Omental fat pad (tissue), 4 donors: ENCODE results near the gene CLEC14A. TPM values are rescaled to one million over a fixed set of nuclear protein-coding genes. Genes with fewer than 3 reads are reported as not detected.

ENCODE experiments used
- ATAC-seq: fragments of 150-250 bp; one replicate; pipeline ENCODE4 v1.9.1; 2016; ENCODE audit warnings: mild to moderate bottlenecking, moderate library complexity; ENCODE audit not compliant: low FRiP score
- DNase-seq: peaks from one replicate; pipeline ENCODE4 v3.0.0-alpha.2; 2019; ENCODE audit warnings: low spot score
- total RNA-seq, 4 donors: library from RNA; depleted of rRNA; stranded (reverse); fragments of >200 nt; gene quantifications; one replicate each; pipeline ENCODE4 v1.1.0, GENCODE V29; 2016
- TF ChIP-seq, protein P1 (sequence below), 3 donors: fragments of 450-650 bp; IDR thresholded peaks; one replicate each; pipeline ENCODE4 v1.5.1; 2016 to 2017; ENCODE audit warnings: antibody characterized with exemption in 3 of 3, mild to moderate bottlenecking in 3 of 3, moderate library complexity in 2 of 3

The CLEC14A gene
- total RNA-seq, 4 donors from 2014 or later, result 10.4 to 125 (median 32.5) TPM

GRCh38 chr14:38286452-38286851, 30.6 kb upstream of the CLEC14A start:
- DNase-seq (no peak), ATAC-seq (peak; percentile 60)
- TF ChIP-seq, protein P1, sequence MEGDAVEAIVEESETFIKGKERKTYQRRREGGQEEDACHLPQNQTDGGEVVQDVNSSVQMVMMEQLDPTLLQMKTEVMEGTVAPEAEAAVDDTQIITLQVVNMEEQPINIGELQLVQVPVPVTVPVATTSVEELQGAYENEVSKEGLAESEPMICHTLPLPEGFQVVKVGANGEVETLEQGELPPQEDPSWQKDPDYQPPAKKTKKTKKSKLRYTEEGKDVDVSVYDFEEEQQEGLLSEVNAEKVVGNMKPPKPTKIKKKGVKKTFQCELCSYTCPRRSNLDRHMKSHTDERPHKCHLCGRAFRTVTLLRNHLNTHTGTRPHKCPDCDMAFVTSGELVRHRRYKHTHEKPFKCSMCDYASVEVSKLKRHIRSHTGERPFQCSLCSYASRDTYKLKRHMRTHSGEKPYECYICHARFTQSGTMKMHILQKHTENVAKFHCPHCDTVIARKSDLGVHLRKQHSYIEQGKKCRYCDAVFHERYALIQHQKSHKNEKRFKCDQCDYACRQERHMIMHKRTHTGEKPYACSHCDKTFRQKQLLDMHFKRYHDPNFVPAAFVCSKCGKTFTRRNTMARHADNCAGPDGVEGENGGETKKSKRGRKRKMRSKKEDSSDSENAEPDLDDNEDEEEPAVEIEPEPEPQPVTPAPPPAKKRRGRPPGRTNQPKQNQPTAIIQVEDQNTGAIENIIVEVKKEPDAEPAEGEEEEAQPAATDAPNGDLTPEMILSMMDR (IDR thresholded peaks at IDR 0.05), result no peak

DNA sequence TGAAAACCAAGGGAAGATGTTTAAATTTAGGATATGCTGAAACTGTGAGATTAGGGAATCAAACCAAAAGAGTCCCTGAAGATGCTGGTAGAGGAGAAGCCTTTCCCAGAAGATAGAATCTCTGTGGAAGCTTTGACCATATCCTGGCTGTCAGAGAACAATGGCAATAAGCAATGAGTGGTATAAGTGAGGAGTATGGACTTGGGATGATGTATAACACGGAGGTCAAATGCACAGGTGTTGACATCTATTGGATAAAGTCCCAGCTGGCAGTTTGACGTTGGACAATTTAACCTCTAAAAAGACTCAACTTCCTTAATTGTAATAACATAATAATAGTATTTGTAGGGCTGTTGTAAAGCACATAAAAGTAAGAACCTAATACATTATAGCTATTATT, 30.1 kb upstream of the CLEC14A start:
- TF ChIP-seq, protein P1 (IDR thresholded peaks at IDR 0.05), result no peak
- DNase-seq (no peak), ATAC-seq (no peak)

DNA sequence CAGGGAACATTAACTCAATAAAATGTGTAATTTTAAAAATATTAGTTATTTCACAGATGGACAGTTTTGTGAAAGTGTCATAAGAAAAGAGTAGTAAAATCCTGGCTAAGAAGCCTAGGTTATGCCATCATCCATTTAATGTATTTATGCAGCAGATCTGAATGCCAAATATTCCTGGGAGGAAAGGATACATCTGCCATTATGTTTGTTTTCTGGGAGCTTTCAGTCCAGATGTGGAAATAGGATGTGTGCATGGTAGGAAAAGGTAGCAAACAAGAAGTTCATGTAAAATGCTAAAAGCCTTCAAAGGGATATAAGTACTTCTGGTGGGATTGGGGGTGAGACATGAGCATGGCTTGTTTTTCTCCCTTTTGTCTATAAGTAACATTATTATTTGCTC, 27.0 kb upstream of the CLEC14A start:
- TF ChIP-seq, protein P1 (IDR thresholded peaks at IDR 0.05), result no peak
- no peak for ATAC-seq

GRCh38 chr14:38280081-38280480, 24.2 kb upstream of the CLEC14A start:
- TF ChIP-seq, protein P1 (IDR thresholded peaks at IDR 0.05), result no peak
- DNase-seq (no peak), ATAC-seq (no peak)

More for the DNA sequence above, 27.0 kb upstream of the CLEC14A start:
- no peak for DNase-seq

- ATAC-seq, result no peak
Observed at GRCh38 chr14:38279572-38279971, 23.7 kb upstream of the CLEC14A start.

DNA sequence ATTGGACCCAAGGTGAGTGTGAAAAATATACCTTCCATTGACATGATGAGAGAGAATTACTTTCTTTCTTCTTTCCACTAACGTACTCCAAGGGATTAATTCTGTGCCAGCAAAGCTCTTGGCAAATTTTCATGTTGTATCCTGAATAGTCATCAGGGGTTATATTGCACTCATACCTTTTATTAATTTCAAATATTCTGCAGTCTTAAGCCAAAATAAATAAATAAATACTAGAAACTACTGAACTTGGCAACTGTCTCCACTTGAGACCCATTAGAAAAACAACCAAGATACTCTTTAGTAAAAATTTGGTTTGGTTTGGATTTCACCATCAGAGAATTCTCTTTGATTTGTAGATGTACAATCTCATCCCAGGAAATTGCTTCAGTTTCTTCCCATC, 22.1 kb upstream of the CLEC14A start:
- TF ChIP-seq, protein P1 (IDR thresholded peaks at IDR 0.05), result no peak
- no peak for ATAC-seq
- no peak for DNase-seq

More at GRCh38 chr14:38279572-38279971, 23.7 kb upstream of the CLEC14A start:
- TF ChIP-seq, protein P1 (IDR thresholded peaks at IDR 0.05), result no peak
- DNase-seq, result no peak

DNA sequence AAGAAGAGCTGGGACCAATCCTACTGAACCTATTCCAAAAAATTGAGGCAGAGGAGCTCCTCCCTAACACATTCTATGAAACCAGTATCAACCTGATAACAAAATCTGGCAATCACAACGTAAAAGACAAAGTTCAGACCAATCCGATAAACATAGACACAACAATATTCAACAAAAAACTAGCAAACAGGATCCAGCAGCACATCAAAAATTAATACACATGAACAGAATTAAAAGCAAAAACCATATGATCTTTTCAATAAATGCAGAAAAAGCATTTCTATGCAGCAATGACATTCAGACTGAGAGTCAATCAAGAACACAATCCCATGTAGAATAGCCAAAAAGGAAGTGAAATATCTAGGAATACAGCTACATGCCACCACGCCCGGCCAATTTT, 7.0 kb upstream of the CLEC14A start:
- TF ChIP-seq, protein P1 (IDR thresholded peaks at IDR 0.05), result no peak
- ATAC-seq (no peak), DNase-seq (no peak)
